WTC11 (cell line): Measurements from ENCODE around the gene OR5D16. TPM values are rescaled to one million over a fixed set of nuclear protein-coding genes. Genes with fewer than 3 reads are reported as not detected.

Experiments used
- ATAC-seq: fragments of 200-7000 bp; cut with Tn5 transposase; 2 replicates; pipeline ENCODE4 v1.10.0; 2021; ENCODE audit warnings: mild to moderate bottlenecking, moderate library complexity
- CTCF ChIA-PET: fragments of 300-600 bp; sonication (Branson Sonifier 250); formaldehyde crosslinking; loops from one replicate; lab custom pipeline; 2021; ENCODE audit warnings: antibody characterized with exemption; lab: Charles Lee
- POLR2A ChIA-PET: fragments of 350-600 bp; sonication (Branson Sonifier 250); formaldehyde crosslinking; loops from one replicate; lab custom pipeline; 2021; ENCODE audit warnings: antibody characterized with exemption; lab: Charles Lee
- DNase-seq: peaks from one replicate; pipeline ENCODE4 v3.0.0; 2021; ENCODE audit warnings: low spot score
- H3K27ac Mint-ChIP-seq: 2 replicates; pipeline ENCODE4 v1.8.0; 2021; ENCODE audit warnings: mixed read lengths
- H3K27me3 Mint-ChIP-seq: 2 replicates; pipeline ENCODE4 v1.8.0; 2021; ENCODE audit warnings: low read depth, mild to moderate bottlenecking, moderate library complexity, mixed read lengths
- H3K36me3 Mint-ChIP-seq: 2 replicates; pipeline ENCODE4 v1.8.0; 2021; ENCODE audit warnings: mixed read lengths
- H3K4me1 Mint-ChIP-seq: 2 replicates; pipeline ENCODE4 v1.8.0; 2022; ENCODE audit warnings: mixed read lengths
- H3K4me3 Mint-ChIP-seq: 2 replicates; pipeline ENCODE4 v1.8.0; 2021; ENCODE audit warnings: mild to moderate bottlenecking, moderate library complexity, mixed read lengths
- H3K9me3 Mint-ChIP-seq: 2 replicates; pipeline ENCODE4 v1.8.0; 2021; ENCODE audit warnings: mixed read lengths
- AFF4 ChIP-seq: sonication (generic); formaldehyde crosslinking; IDR thresholded peaks from 2 replicates; pipeline ENCODE4 v1.8.1; 2023; ENCODE audit warnings: mild to moderate bottlenecking, missing genetic modification reagents, borderline replicate concordance
- ATF2 ChIP-seq: sonication (generic); formaldehyde crosslinking; IDR thresholded peaks from 2 replicates; pipeline ENCODE4 v1.8.1; 2022; ENCODE audit warnings: low read depth, missing genetic modification reagents, borderline replicate concordance
- ATF6 ChIP-seq: sonication (generic); formaldehyde crosslinking; IDR thresholded peaks from 2 replicates; pipeline ENCODE4 v1.8.1; 2023; ENCODE audit warnings: mild to moderate bottlenecking, missing genetic modification reagents
- CBFB ChIP-seq: sonication (generic); formaldehyde crosslinking; IDR thresholded peaks from 2 replicates; pipeline ENCODE4 v1.8.1; 2022; ENCODE audit warnings: mild to moderate bottlenecking, low read depth, missing genetic modification reagents
- ETV6 ChIP-seq: sonication (generic); formaldehyde crosslinking; IDR thresholded peaks from 2 replicates; pipeline ENCODE4 v1.8.1; 2022; ENCODE audit warnings: mild to moderate bottlenecking, missing genetic modification reagents
- FOXK1 ChIP-seq: sonication (generic); formaldehyde crosslinking; IDR thresholded peaks from 2 replicates; pipeline ENCODE4 v1.8.0; 2022; ENCODE audit warnings: mild to moderate bottlenecking, moderate library complexity, missing genetic modification reagents
- HMGXB4 ChIP-seq: sonication (generic); formaldehyde crosslinking; IDR thresholded peaks from 2 replicates; pipeline ENCODE4 v1.8.1; 2023; ENCODE audit warnings: mild to moderate bottlenecking, moderate library complexity, missing genetic modification reagents
- KAT7 ChIP-seq: sonication (generic); formaldehyde crosslinking; IDR thresholded peaks from 2 replicates; pipeline ENCODE4 v1.8.1; 2023; ENCODE audit warnings: missing genetic modification reagents, mild to moderate bottlenecking, borderline replicate concordance
- MAX ChIP-seq: sonication (generic); formaldehyde crosslinking; IDR thresholded peaks from 2 replicates; pipeline ENCODE4 v1.8.0; 2022; ENCODE audit warnings: mild to moderate bottlenecking, missing genetic modification reagents
- MLX ChIP-seq: sonication (generic); formaldehyde crosslinking; IDR thresholded peaks from 2 replicates; pipeline ENCODE4 v1.8.1; 2023; ENCODE audit warnings: mild to moderate bottlenecking, missing genetic modification reagents, moderate library complexity
- NR1H2 ChIP-seq: sonication (generic); formaldehyde crosslinking; IDR thresholded peaks from 2 replicates; pipeline ENCODE4 v1.9.0; 2021; ENCODE audit warnings: mild to moderate bottlenecking, moderate library complexity, missing genetic modification reagents
- PRRX2 ChIP-seq: fragments of 250-450 bp; sonication (Bioruptor Pico); IDR thresholded peaks from 2 replicates; pipeline ENCODE4 v1.8.0; 2021; ENCODE audit warnings: mild to moderate bottlenecking
- RELA ChIP-seq: sonication (generic); formaldehyde crosslinking; IDR thresholded peaks from 2 replicates; pipeline ENCODE4 v1.8.1; 2022; ENCODE audit warnings: missing genetic modification reagents, mild to moderate bottlenecking, borderline replicate concordance
- SOX15 ChIP-seq: fragments of 250-450 bp; sonication (Bioruptor Pico); IDR thresholded peaks from 2 replicates; pipeline ENCODE4 v1.9.0; 2021; ENCODE audit warnings: mild to moderate bottlenecking
- ZMAT4 ChIP-seq: fragments of 250-450 bp; sonication (Bioruptor Pico); IDR thresholded peaks from 2 replicates; pipeline ENCODE4 v1.9.0; 2021; ENCODE audit warnings: mild to moderate bottlenecking
- ZNF671 ChIP-seq: fragments of 250-450 bp; sonication (Bioruptor Pico); IDR thresholded peaks from 2 replicates; pipeline ENCODE4 v1.8.0; 2021; ENCODE audit warnings: mild to moderate bottlenecking
- total RNA-seq: library from RNA; stranded (reverse); gene quantifications from 3 replicates; pipeline ENCODE4 v1.2.3, GENCODE V29; 2021

The OR5D16 gene
- total RNA-seq, 1 experiment from 2014 or later, result not detected

GRCh38 chr11:55811067-55811466 is 27.5 kb upstream of the OR5D16 start, which contains the start of gene OR5L1 (continued):
- no peak for TF ChIP-seq AFF4 (CRISPR knock-in tag)
- no peak for TF ChIP-seq SOX15 (CRISPR knock-in tag)
- no peak for TF ChIP-seq NR1H2 (CRISPR knock-in tag)
- TF ChIP-seq, all 79 proteins: peak for 0

- no peaks in the 10 kb centered on the region for H3K4me1 Mint-ChIP-seq
- ChIA-PET CTCF (no interaction called here), POLR2A (no interaction called here)
- H3K36me3 Mint-ChIP-seq, result peaks cover 65% of the 10 kb centered on the region
- H3K9me3 Mint-ChIP-seq, result peaks cover 78% of the 10 kb centered on the region
- ATAC-seq (no peak), DNase-seq (no peak)
- TF ChIP-seq HMGXB4 (CRISPR knock-in tag), result no peak
- TF ChIP-seq ZNF671, result no peak
- TF ChIP-seq ATF2 (CRISPR knock-in tag), result no peak
- no peak within 1 kb of the TSS for H3K4me3 Mint-ChIP-seq
- H3K27ac Mint-ChIP-seq, result no peak within 1 kb of the TSS
- peaks cover 11% of the 10 kb centered on the region for H3K27me3 Mint-ChIP-seq
These were observed 19.2 kb upstream of the OR5D16 start, which contains the start of gene OR5D18 for GRCh38 chr11:55819330-55819729. Gene OR5D18, plus strand, starts transcription at chr11:55819630. Its CDS starts 0 bp downstream, at chr11:55819630.

GRCh38 chr11:55826919-55827318 is 11.6 kb upstream of the OR5D16 start, which contains the start of gene OR5L2:
Gene OR5L2, plus strand, starts transcription at chr11:55827219. Its CDS starts 0 bp downstream, at chr11:55827219.
- no peak for DNase-seq
- ChIA-PET CTCF (no interaction called here), POLR2A (no interaction called here)
- Mint-ChIP-seq H3K4me1 (no peaks in the 10 kb centered on the region), H3K4me3 (no peak within 1 kb of the TSS), H3K27ac (no peak within 1 kb of the TSS), H3K27me3 (peaks cover 8% of the 10 kb centered on the region; the same call in 1 of the 2 replicates), H3K9me3 (peaks cover 75% of the 10 kb centered on the region), H3K36me3 (peaks cover 46% of the 10 kb centered on the region)
- ATAC-seq, result no peak
- no peak for TF ChIP-seq RELA (CRISPR knock-in tag)
- TF ChIP-seq ZMAT4 (CRISPR knock-in tag), result no peak
- TF ChIP-seq ZNF671, result no peak
- TF ChIP-seq PRRX2, result no peak
- no peak for TF ChIP-seq FOXK1 (CRISPR knock-in tag)
- no peak for TF ChIP-seq MLX (CRISPR knock-in tag)
- TF ChIP-seq MAX (CRISPR knock-in tag), result no peak
- no peak for TF ChIP-seq KAT7 (CRISPR knock-in tag)
- TF ChIP-seq ATF6, result no peak
- TF ChIP-seq ETV6 (CRISPR knock-in tag), result no peak
- TF ChIP-seq AFF4 (CRISPR knock-in tag), result no peak
- no peak for TF ChIP-seq CBFB (CRISPR knock-in tag)
